Gastroesophageal sphincter (tissue), 3 donors: ENCODE data around the gene PHF11.

Experiments
- POLR2AphosphoS5 ChIP-seq: sonication (generic); formaldehyde crosslinking; IDR thresholded peaks from one replicate; pipeline ENCODE4 v1.6.1; 2017; ENCODE audit warnings: antibody characterized with exemption
- TF ChIP-seq, protein P1 (sequence below), 4 experiments: fragments of 200-600 bp in 2 of 4; fragments of 450-650 bp in 2 of 4; sonication (generic) in 1 of 4; IDR thresholded peaks; one replicate each; pipeline ENCODE4 v1.5.1; 2017 to 2019; ENCODE audit warnings: antibody characterized with exemption in 4 of 4, mild to moderate bottlenecking in 2 of 4, moderate library complexity in 2 of 4

DNA sequence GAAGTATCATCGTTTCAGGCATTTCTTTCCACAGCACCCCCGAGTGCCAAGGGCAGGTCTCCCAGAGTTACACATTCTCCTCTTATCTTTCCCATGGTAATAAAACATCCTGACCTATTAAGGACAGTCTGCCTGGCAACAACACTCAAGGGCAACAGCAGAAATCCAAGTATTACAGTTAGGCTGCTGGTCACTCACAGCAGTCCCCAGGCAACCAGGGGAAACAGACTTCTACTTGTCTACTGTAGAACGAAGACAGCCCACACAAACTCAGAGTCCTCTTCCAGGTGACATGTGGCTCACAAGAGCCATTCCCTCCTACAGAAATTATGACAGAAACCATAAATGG lies 65.3 kb downstream of the PHF11 start:
- TF ChIP-seq POLR2AphosphoS5 = no peak
- TF ChIP-seq, protein P1, sequence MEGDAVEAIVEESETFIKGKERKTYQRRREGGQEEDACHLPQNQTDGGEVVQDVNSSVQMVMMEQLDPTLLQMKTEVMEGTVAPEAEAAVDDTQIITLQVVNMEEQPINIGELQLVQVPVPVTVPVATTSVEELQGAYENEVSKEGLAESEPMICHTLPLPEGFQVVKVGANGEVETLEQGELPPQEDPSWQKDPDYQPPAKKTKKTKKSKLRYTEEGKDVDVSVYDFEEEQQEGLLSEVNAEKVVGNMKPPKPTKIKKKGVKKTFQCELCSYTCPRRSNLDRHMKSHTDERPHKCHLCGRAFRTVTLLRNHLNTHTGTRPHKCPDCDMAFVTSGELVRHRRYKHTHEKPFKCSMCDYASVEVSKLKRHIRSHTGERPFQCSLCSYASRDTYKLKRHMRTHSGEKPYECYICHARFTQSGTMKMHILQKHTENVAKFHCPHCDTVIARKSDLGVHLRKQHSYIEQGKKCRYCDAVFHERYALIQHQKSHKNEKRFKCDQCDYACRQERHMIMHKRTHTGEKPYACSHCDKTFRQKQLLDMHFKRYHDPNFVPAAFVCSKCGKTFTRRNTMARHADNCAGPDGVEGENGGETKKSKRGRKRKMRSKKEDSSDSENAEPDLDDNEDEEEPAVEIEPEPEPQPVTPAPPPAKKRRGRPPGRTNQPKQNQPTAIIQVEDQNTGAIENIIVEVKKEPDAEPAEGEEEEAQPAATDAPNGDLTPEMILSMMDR (IDR thresholded peaks at IDR 0.05) = no peak
